22Rv1 (cell line): Measurements from ENCODE around the gene GRIK1.

Experiments
- H3K27ac ChIP-seq: fragments of 450-650 bp; 2 replicates; pipeline ENCODE4 v1.5.1; 2017
- ZFX ChIP-seq: fragments of 450-650 bp; IDR thresholded peaks from 2 replicates; pipeline ENCODE4 v1.6.1; 2017; ENCODE audit warnings: antibody characterized with exemption, borderline replicate concordance
- TF ChIP-seq, protein P1 (sequence below): fragments of 450-650 bp; IDR thresholded peaks from 2 replicates; pipeline ENCODE4 v1.5.1; 2017; ENCODE audit warnings: mild to moderate bottlenecking

The GRIK1 gene

GRCh38 chr21:29834617-29835016 lies 105.2 kb downstream of the GRIK1 start:
- H3K27ac ChIP-seq: no peak overlapping the region
- TF ChIP-seq ZFX: no peak
- TF ChIP-seq, protein P1, sequence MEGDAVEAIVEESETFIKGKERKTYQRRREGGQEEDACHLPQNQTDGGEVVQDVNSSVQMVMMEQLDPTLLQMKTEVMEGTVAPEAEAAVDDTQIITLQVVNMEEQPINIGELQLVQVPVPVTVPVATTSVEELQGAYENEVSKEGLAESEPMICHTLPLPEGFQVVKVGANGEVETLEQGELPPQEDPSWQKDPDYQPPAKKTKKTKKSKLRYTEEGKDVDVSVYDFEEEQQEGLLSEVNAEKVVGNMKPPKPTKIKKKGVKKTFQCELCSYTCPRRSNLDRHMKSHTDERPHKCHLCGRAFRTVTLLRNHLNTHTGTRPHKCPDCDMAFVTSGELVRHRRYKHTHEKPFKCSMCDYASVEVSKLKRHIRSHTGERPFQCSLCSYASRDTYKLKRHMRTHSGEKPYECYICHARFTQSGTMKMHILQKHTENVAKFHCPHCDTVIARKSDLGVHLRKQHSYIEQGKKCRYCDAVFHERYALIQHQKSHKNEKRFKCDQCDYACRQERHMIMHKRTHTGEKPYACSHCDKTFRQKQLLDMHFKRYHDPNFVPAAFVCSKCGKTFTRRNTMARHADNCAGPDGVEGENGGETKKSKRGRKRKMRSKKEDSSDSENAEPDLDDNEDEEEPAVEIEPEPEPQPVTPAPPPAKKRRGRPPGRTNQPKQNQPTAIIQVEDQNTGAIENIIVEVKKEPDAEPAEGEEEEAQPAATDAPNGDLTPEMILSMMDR: no peak

DNA sequence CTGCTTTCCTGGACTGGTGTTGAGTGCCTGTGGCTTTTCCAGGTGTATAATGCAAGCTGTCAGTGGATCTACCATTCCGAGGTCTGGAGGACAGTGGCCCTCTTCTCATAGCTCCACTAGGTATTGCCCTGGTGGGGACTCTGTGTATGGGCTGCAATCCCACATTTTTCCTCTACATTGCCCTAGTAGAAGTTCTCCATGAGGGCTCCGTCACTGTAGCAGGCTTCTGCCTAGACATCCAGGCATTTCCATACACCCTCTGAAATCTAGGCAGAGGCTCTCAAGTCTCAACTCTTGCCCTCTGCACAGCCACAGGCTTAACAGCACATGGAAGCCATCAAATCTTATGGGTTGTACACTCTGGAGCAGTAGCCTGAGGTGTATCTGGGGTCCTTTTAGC lies 107.6 kb downstream of the GRIK1 start:
- no peak for TF ChIP-seq ZFX
- TF ChIP-seq, protein P1: no peak

GRCh38 chr21:29829564-29830275 lies 110.1 kb downstream of the GRIK1 start:
- TF ChIP-seq, protein P1: no peak
- TF ChIP-seq ZFX: no peak
- no peak overlapping the region for H3K27ac ChIP-seq

More for the DNA sequence above, 107.6 kb downstream of the GRIK1 start:
- no peak overlapping the region for H3K27ac ChIP-seq

- no peak for TF ChIP-seq ZFX
- TF ChIP-seq, protein P1: no peak
Measured at GRCh38 chr21:29827647-29828046, 112.1 kb downstream of the GRIK1 start.

DNA sequence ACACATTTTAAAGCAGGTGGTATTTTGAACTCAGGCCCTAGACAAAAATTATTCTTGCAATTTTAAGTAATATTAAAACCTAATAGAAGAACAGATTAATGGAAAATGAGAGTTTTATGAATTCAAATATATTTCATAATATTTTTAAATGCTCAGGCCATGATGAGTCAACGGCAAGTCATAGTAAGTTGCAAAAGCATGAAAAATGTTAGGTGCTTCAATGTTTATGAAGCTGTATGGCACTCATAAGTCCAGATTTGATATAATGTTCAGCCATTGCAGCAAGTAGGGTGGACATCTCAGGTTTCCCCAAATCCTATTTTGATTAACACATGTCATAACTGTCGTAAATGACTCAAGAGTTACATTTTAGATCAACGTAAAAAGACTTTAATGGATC lies 112.6 kb downstream of the GRIK1 start:
- TF ChIP-seq, protein P1: no peak
- no peak for TF ChIP-seq ZFX
- no peak overlapping the region for H3K27ac ChIP-seq

More at GRCh38 chr21:29827647-29828046, 112.1 kb downstream of the GRIK1 start:
- H3K27ac ChIP-seq: no peak overlapping the region

DNA sequence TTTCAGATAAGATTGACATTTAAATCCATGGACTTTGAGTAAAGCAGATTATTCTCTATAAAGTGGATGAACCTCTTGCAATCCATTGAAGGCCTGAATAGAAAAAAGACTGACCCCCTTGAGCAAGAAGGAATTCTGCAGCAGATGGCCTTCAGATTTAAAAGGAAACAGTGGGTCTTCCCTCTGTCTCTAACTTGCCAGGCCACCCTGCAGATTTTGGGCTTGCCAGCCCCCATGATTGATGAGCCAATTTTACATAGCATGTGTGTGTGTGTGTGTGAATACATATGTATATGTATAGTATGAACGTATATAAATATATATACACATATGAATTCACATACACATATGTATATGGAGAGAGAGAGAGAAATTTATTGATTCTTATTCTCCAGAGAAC lies 113.4 kb downstream of the GRIK1 start:
- no peak for TF ChIP-seq ZFX
- TF ChIP-seq, protein P1: no peak
- no peak overlapping the region for H3K27ac ChIP-seq

GRCh38 chr21:29825936-29826335 lies 113.9 kb downstream of the GRIK1 start:
- H3K27ac ChIP-seq: no peak overlapping the region
- TF ChIP-seq, protein P1: no peak
- no peak for TF ChIP-seq ZFX
